PFSK-1 (cell line): ENCODE data around the gene ITGA11.

Source experiments
- POLR2AphosphoS5 ChIP-seq: IDR thresholded peaks from 2 replicates; pipeline ENCODE4 v1.6.1; 2012; ENCODE audit warnings: low read depth, mild to moderate bottlenecking, control low read depth, low read length, moderate library complexity
- REST ChIP-seq, 2 experiments: IDR thresholded peaks; 2 replicates each; pipeline versions ENCODE4 v1.6.1 to v1.8.0; 2011 to 2012; ENCODE audit warnings: low read depth in 2 of 2, low read length in 2 of 2, control low read depth in 1 of 2, inconsistent platforms in 1 of 2, mild to moderate bottlenecking in 1 of 2, moderate library complexity in 1 of 2; ENCODE audit not compliant: insufficient read depth in 1 of 2
- SIN3A ChIP-seq: IDR thresholded peaks from 2 replicates; pipeline ENCODE4 v1.6.1; 2012; ENCODE audit warnings: mild to moderate bottlenecking, low read length, moderate library complexity, borderline replicate concordance; ENCODE audit not compliant: insufficient read depth
- TAF1 ChIP-seq: IDR thresholded peaks from 2 replicates; pipeline ENCODE4 v1.6.1; 2012; ENCODE audit warnings: low read length, control low read depth, borderline replicate concordance; ENCODE audit not compliant: insufficient read depth

- TF ChIP-seq POLR2AphosphoS5 (no peak), SIN3A (no peak), REST (IDR thresholded peaks at IDR 0.05; ENCODE audit: insufficient read depth in 1 of 2, low read depth in 2 of 2, low read length in 2 of 2) (no peak), TAF1 (no peak)
Measured at GRCh38 chr15:68419301-68420175, 12.4 kb downstream of the ITGA11 start.
